Measurements from ENCODE around the gene COIL. TPM values are rescaled to one million over a fixed set of nuclear protein-coding genes. Genes with fewer than 3 reads are reported as not detected.

Gene COIL
- total and polyA plus RNA-seq, 2 donors (not counting 3 experiments of a cell fraction or from before 2014, with no cell fraction given): 4.2 to 20.6 TPM

DNA sequence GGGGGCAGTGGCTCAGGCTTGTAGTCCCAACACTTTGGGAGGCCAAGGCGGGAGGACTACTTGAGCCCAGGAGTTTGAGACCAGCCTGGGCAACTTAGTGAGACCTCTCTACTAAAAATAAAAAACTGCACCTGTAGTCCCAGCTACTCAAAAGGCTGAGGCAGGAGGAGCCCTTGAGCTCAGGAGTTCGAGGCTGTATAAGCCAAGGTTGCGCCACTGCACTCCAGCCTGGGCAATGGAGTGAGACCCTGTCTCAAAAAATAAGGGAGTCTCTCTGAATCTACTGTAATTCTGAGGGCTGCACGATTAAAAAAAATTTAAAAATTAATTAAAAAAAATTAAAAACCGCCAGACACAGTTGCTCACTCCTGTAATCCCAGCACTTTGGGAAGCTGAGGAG lies 3.9 kb downstream of the COIL start:
- Histone ChIP-seq H3K27me3 (ENCODE audit: control insufficient read depth in 2 of 2, insufficient read depth in 2 of 2, low read length in 2 of 2) (no peaks in the 10 kb centered on the region), H3K9me3 (replicated peaks; ENCODE audit: control insufficient read depth, insufficient read depth, low read length) (no peaks in the 10 kb centered on the region), H3K4me3 (replicated peaks in 1 of 3; ENCODE audit: insufficient read depth in 1 of 3, low read depth in 1 of 3, low read length in 3 of 3) (no peak overlapping the region), H3K4me1 (ENCODE audit: control insufficient read depth, extremely low read depth, insufficient read depth, low read length) (peaks cover 2% of the 10 kb centered on the region), H3K9me1 (replicated peaks; ENCODE audit: control insufficient read depth, extremely low read depth, insufficient read depth, low read length) (no peaks in the 10 kb centered on the region), H3K4me2 (ENCODE audit: insufficient read depth, low read length) (no peak overlapping the region), H3K9ac (replicated peaks; ENCODE audit: extremely low read depth, insufficient read depth, low read length) (no peak overlapping the region), H4K20me1 (replicated peaks; ENCODE audit: control insufficient read depth, extremely low read depth, insufficient read depth, low read length) (no peaks in the 10 kb centered on the region), H3K79me2 (ENCODE audit: control insufficient read depth, insufficient read depth, low read length) (peaks cover 62% of the 10 kb centered on the region), H3K36me3 (ENCODE audit: control insufficient read depth in 2 of 2, extremely low read depth in 1 of 2, insufficient read depth in 2 of 2, low read length in 2 of 2) (no peaks in the 10 kb centered on the region), H3K27ac (ENCODE audit: insufficient read depth, low read depth, low read length) (no peak overlapping the region), H2AFZ (ENCODE audit: low read depth, low read length) (no peak overlapping the region)
- no peak for TF ChIP-seq MYC (IDR thresholded peaks at IDR 0.05; ENCODE audit: low read depth, low read length)
- TF ChIP-seq, protein P1, sequence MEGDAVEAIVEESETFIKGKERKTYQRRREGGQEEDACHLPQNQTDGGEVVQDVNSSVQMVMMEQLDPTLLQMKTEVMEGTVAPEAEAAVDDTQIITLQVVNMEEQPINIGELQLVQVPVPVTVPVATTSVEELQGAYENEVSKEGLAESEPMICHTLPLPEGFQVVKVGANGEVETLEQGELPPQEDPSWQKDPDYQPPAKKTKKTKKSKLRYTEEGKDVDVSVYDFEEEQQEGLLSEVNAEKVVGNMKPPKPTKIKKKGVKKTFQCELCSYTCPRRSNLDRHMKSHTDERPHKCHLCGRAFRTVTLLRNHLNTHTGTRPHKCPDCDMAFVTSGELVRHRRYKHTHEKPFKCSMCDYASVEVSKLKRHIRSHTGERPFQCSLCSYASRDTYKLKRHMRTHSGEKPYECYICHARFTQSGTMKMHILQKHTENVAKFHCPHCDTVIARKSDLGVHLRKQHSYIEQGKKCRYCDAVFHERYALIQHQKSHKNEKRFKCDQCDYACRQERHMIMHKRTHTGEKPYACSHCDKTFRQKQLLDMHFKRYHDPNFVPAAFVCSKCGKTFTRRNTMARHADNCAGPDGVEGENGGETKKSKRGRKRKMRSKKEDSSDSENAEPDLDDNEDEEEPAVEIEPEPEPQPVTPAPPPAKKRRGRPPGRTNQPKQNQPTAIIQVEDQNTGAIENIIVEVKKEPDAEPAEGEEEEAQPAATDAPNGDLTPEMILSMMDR (IDR thresholded peaks at IDR 0.05; ENCODE audit: extremely low read depth in 1 of 2, insufficient read depth in 1 of 2, low read depth in 1 of 2, low read length in 2 of 2): no peak
- no peak for TF ChIP-seq POLR2A (IDR thresholded peaks at IDR 0.05; ENCODE audit: low read depth, low read length)
- TF ChIP-seq, protein P2, sequence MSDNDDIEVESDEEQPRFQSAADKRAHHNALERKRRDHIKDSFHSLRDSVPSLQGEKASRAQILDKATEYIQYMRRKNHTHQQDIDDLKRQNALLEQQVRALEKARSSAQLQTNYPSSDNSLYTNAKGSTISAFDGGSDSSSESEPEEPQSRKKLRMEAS (IDR thresholded peaks at IDR 0.05; ENCODE audit: insufficient read depth, insufficient read length): no peak
- no peak for TF ChIP-seq FOS (IDR thresholded peaks at IDR 0.05; ENCODE audit: borderline replicate concordance, insufficient read depth, low read length)
- no peak for TF ChIP-seq EZH2 (IDR thresholded peaks at IDR 0.05; ENCODE audit: borderline replicate concordance, low read depth, low read length, severe bottlenecking)
- no peak for TF ChIP-seq POLR2AphosphoS5 (IDR thresholded peaks at IDR 0.05; ENCODE audit: insufficient read depth, low read depth, low read length)
- TF ChIP-seq JUN (IDR thresholded peaks at IDR 0.05; ENCODE audit: borderline replicate concordance, insufficient read depth, insufficient read length, low read depth): no peak
- no peak for TF ChIP-seq GATA2 (IDR thresholded peaks at IDR 0.05; ENCODE audit: insufficient read depth, insufficient read length, low read depth, low read length)
- CTCF ChIA-PET: interaction anchor here (1.5 kb wide), 1 partner anchor 137 kb away, joined by 3 read pairs; no protein-coding TSS in a partner anchor
- dilution Hi-C loops (cut with MboI; ENCODE audit: extremely low pct_ligation_motif_present, low sequenced_read_pairs) (no loop called here), intact Hi-C loops (cut with micrococcal nuclease) (no loop called here)
- FAIRE-seq: no peak
- POLR2A ChIA-PET: interaction anchor here (0.6 kb wide), 1 partner anchor 435 kb away, joined by 5 read pairs; no protein-coding TSS in a partner anchor
- DNase-seq (ENCODE audit: low read depth, low spot score): no peak
- BruUV-seq (replicated peaks): no TSS peak
